ENCODE measurements around the gene MTCH2.

The MTCH2 gene

GRCh38 chr11:47589977-47590861 lies 52.1 kb downstream of the MTCH2 start:
- DNase-seq (ENCODE audit: low read depth in 2 of 2), result no peak

DNA sequence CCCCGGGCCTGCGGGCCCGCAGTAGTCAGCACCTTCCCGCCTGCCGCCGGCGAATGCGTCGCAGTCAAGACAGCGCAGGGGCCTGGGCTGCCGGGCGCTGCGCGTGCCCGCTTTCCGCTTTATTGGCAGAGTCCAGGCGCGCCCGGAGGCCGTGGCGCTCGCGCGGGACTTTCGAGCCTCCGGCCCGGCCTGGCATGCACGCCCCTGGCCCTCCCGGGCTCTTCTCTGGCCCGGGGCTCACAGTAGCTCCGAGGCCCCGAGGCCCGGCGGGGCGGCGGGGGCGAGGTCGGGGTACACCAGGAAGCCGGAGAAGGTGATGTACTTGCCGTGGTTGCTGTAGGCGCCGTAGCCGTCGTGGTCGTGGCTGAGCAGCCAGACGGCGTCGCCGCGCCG lies 52.8 kb downstream of the MTCH2 start:
- DNase-seq (ENCODE audit: low read depth in 2 of 2), result no peak

- no peak for DNase-seq (ENCODE audit: low read depth in 2 of 2)
Observed at GRCh38 chr11:47589118-47589517, 53.2 kb downstream of the MTCH2 start.

GRCh38 chr11:47587723-47588326 lies 54.5 kb downstream of the MTCH2 start:
- no peak for DNase-seq (ENCODE audit: low read depth in 2 of 2)

DNA sequence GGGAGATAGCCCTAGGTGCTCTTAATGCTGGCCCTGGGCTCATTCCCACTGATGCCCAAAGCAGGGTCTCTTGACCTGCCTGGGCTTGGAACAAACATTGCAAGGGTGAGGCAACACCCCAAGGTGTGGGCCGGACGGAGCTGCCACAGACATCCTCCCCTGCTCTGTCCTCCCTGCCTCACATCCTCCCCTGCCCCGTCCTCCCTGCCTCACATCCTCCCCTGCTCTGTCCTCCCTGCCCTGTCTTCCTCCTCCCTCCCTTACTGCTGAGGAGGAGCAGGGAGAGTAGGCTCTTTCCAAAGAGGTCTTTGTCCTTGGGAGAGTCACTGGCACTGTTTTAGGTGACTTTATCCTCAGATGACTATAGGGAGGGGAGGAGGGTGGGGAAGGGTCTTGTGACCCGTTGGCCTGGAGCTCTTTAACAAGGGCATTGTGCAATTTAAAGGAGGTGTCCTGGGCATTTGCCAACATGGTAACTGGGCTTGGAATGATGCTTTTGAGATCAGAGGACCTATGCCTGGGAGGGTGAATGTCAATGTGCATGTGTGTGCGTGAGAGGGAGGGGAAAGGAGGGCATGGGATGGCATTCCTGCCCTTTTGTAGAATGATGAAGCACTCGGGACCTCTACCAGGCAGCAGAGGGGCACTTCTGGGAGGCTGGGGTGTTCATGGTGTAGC lies 55.2 kb downstream of the MTCH2 start:
- no peak for DNase-seq (ENCODE audit: low read depth in 2 of 2)

GRCh38 chr11:47586098-47586855 lies 56.1 kb downstream of the MTCH2 start, which contains the start of gene FAM180B:
Gene FAM180B (plus strand): TSS chr11:47586678. CDS start chr11:47586769, 91 bp downstream.
- no peak for DNase-seq (ENCODE audit: low read depth in 2 of 2)

DNA sequence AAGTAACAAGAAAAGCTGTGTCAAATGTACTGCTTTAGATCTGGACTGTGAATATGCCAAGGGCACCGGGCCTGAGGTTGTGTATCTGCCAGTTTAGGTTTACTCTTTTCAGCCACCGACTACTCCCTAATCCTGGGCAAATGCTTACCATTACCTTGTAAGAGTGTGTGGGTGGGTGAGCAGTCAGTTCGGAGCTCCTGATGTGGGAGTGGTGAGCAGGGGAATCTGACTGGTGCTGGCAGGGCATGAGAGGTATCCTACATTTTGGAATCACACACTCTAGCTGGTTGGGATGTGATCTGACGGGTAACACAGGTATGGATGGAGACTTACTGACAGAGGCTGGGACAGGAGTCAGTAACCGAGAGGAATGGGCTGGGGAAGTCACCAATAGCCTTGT lies 58.5 kb downstream of the MTCH2 start:
- no peak for DNase-seq (ENCODE audit: low read depth in 2 of 2)

GRCh38 chr11:47578524-47579494 lies 63.5 kb downstream of the MTCH2 start, which contains the start of the genes KBTBD4 and NDUFS3:
Gene KBTBD4 (minus strand): TSS chr11:47578970. CDS start chr11:47578951, 19 bp downstream.
Gene NDUFS3 (plus strand): TSS chr11:47579074. CDS start chr11:47579092, 18 bp downstream.
- DNase-seq (ENCODE audit: low read depth in 2 of 2), result peak; percentile 73 to 83

DNA sequence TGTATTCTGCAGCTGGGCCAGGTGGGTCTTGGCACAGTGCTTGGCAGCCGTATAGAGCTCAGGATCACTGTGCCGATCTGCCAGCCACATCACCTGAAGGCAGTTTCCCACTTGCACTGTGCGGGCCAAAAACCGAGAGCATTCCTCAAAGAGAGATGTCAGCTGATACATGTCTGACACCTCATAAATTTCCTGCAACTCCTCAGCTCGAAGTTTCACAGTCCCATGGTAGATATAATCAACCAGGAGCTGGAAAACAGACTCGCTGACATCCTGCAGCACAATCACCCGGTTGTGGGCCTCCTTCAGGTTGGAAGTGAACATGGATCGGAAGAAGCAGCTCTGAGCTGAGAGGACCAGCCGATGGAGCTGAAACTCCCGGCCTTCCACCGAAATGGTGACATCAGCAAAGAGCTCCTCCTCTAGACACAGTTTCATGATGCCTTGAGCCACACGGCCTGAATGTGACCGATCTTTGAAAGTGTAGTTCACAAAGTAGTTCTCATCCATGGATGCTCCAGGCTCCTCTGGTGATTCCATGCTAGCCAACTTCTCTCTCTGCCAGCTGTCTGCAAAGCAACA lies 64.8 kb downstream of the MTCH2 start:
- no peak for DNase-seq (ENCODE audit: low read depth in 2 of 2)

GRCh38 chr11:47573321-47573720 lies 69.0 kb downstream of the MTCH2 start:
- DNase-seq (ENCODE audit: low read depth in 2 of 2), result no peak

GRCh38 chr11:47572715-47573255 lies 69.6 kb downstream of the MTCH2 start:
- no peak for DNase-seq (ENCODE audit: low read depth in 2 of 2)

DNA sequence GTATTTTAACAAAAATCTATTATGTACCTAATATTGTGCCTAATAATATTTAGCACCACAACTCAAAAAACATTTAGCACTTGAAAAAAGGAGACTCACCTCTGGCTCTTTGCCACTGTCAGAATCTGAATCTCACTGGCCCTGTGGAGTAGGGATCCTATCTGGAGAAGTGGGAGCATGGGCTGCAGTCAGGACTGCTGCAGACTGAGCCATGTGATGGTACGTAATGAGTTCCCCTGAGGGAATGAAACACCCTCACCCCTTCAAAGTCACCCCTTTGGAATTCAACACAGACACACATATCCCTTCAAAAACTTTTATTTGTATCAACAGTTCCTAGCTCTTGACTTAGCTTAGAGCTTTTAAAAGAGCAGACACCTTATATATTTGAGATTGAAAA lies 70.5 kb downstream of the MTCH2 start:
- no peak for DNase-seq (ENCODE audit: low read depth in 2 of 2)

DNA sequence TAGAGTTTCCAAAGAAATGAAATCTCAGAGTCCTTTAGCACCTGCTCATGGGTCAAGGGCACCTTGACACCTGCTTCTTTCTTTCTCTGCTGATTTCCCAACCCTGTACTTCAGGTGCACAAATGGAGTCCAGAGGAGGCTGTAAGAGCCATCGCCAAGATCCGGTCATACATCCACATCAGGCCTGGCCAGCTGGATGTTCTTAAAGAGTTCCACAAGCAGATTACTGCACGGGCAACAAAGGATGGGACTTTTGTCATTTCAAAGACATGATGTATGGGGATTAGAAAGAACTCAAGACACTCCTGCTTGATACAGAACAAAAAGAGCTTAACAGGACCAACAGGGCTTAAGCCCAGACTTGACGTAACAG lies 71.0 kb downstream of the MTCH2 start:
- no peak for DNase-seq (ENCODE audit: low read depth in 2 of 2)

DNA sequence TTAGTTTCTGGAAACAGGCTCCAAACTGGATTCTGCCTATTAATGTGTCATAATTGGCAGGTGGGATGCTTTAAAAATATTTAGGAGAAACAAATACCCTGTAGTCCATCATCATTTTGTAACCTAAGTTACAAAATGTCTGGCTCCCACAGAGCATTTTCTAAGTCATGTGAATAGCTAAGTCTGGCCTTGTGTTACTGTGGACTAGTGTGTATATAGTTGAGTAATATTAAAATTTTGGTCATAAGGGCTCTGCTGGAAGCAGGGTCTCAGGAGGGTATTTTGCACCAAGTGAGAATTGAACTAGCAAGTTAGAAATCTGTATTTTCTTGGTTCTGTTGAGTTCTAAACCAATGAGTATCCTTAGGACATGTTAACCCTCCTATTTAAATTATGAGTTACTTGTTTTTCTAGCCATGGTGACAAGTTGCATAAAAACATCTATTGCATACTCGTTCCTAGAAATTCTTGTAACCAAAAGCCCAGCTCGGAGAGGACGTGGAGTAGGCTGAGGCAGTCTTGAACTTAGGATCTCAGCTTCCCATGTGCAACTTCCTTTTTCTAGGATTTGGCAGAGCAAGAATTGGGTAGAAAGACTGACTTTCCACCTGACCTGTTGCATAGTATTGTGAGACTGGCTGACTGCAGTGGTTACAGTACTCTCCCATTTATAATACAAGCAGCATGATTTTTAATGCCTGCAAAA lies 71.6 kb downstream of the MTCH2 start:
- DNase-seq (ENCODE audit: low read depth in 2 of 2), result no peak

- no peak for DNase-seq (ENCODE audit: low read depth in 2 of 2)
Observed at GRCh38 chr11:47569646-47570045, 72.7 kb downstream of the MTCH2 start.
